GM12801 (cell line): ENCODE measurements around the gene ZNF891.

Experiments used
- TF ChIP-seq, protein P1 (sequence below): IDR thresholded peaks from one replicate; pipeline ENCODE4 v1.5.1; 2011; ENCODE audit warnings: control low read depth; ENCODE audit not compliant: insufficient read length; ENCODE audit errors: extremely low read depth

Gene ZNF891

DNA sequence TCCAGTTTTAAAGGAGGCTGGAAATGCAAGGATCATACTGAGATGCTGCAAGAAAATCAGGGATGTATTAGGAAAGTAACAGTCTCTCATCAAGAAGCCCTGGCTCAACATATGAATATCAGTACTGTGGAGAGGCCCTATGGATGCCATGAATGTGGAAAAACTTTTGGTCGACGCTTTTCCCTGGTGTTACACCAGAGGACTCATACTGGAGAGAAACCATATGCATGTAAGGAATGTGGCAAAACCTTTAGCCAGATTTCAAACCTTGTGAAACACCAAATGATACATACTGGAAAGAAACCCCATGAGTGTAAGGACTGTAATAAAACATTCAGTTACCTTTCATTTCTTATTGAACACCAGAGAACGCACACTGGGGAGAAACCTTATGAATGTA, 24.5 kb downstream of the ZNF891 start:
- TF ChIP-seq, protein P1, sequence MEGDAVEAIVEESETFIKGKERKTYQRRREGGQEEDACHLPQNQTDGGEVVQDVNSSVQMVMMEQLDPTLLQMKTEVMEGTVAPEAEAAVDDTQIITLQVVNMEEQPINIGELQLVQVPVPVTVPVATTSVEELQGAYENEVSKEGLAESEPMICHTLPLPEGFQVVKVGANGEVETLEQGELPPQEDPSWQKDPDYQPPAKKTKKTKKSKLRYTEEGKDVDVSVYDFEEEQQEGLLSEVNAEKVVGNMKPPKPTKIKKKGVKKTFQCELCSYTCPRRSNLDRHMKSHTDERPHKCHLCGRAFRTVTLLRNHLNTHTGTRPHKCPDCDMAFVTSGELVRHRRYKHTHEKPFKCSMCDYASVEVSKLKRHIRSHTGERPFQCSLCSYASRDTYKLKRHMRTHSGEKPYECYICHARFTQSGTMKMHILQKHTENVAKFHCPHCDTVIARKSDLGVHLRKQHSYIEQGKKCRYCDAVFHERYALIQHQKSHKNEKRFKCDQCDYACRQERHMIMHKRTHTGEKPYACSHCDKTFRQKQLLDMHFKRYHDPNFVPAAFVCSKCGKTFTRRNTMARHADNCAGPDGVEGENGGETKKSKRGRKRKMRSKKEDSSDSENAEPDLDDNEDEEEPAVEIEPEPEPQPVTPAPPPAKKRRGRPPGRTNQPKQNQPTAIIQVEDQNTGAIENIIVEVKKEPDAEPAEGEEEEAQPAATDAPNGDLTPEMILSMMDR = no peak

DNA sequence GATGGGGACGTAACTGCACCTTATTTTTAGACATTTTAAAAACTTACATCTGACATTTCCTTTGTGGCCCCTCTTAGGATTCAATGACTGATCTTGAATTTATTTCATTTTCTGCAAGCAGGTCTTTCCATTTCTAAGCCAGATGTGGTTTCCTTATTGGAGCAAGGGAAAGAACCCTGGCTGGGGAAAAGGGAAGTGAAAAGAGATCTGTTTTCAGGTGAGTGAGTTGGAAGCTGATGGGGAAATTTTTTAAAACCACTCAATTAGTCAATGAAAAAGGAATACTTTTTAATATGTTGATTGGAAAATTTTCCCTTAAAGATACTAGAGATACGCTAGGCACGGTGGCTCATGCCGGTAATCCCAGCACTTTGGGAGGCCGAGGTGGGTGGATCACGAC, 46.7 kb downstream of the ZNF891 start:
- TF ChIP-seq, protein P1 = no peak

DNA sequence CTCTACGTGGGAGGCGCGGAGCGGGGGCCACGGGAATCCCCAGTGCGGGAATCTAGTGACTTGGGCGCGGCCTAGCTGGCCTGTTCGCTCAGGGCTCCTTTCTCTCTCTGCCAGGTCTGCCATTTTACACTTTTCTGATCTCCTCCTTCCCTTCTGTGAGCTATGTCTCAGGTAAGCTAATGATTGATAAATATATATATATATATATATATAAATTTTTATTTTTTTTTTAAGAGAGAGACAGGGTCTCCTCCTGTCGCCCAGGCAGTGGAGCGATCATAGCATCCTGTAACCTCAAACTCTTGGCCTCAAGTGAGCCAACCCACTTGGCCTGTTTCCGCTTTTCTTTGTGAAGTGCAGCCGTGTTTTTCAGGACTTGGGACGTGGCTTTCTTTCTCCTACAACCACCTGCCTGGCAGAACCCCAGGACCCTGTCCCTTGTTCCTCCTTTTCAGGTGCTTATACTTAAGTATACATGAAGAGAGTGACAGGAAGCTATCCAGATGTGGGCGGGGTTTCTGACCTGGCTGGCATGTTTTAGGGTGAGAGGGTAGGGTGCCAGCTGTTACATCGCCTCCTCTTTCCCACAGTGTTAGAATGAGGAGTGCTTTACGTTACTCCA, 48.8 kb downstream of the ZNF891 start:
- TF ChIP-seq, protein P1 = no peak

DNA sequence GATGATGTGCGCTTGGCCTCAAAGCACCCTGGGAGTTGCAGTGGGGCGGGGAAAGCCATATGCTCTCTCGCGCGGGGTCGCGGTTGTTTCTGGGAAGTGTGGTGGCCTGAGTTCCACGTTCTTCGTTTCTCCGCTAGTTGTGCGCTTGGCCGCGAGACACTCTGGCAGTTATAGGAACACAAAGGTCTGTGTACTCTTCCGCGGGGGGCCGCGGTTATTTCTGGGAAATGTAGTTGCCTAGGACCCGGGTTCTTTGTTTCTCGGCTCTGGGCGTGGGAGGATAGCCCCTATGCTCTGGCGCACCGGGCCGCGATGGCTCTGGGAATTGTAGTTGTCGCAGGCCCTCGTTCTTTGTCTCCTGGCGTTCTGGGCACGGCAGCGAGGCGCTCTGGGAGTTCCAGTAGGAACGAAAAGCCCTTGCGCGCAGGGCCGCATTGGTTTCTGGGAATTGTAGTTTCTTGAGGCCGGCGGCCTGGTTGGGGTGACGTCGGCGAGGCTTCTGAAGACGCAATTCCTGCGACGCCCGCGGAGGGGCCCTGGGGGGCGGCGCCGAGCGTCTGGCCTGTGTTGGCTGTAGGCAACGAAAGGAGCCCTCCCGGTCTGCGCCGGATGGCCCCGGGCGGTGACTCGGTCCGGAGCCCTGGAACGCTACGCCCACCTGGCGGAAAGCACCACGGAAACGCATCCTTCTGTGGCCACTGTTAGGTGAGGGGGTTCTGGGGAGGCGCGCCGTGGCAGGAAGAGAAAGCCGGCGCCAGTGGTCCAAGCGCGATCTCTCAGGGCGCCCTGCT, 49.5 kb downstream of the ZNF891 start, which contains the start of gene ZNF140:
Gene ZNF140 (plus strand): TSS at position 556 of the 791 bp plus-strand sequence. CDS start 398 bp downstream, outside the sequence.
- TF ChIP-seq, protein P1 = no peak

DNA sequence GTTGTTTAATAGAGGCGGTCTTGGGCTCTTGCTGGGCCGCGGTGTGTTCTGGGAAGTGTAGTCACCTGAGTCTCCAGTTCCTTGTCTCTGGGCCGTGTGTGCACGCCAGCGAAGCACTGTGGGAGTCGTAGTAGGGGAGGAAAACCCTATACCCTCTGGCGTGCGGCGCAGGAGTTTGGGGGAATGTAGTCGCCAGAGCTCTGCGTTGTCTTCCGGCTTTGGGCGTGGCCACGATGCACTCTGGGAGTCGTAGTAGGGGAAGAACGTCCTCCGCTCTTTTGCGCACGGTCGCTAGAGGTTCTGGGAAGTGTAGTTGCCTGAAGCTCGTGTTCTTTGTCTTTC, 50.1 kb downstream of the ZNF891 start:
- TF ChIP-seq, protein P1 = no peak

DNA sequence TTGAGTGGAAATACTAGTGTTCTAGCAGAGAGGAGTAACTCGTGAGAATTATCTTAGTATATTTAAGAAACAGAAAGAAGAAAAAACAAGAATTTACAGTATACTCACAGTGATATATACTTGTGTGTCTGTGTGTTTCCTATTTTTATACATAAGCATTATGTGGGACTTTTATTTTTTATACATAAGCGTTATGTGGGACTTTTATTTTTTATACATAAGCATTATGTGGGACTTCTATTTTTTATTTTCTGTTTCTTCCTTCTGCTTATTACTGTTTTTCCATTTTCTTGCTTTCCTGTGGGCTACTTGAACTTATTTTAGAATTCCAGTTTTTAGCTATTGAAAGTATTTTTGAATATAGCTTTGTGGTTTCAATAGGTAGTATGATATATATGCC, 56.2 kb downstream of the ZNF891 start:
- TF ChIP-seq, protein P1 = no peak

DNA sequence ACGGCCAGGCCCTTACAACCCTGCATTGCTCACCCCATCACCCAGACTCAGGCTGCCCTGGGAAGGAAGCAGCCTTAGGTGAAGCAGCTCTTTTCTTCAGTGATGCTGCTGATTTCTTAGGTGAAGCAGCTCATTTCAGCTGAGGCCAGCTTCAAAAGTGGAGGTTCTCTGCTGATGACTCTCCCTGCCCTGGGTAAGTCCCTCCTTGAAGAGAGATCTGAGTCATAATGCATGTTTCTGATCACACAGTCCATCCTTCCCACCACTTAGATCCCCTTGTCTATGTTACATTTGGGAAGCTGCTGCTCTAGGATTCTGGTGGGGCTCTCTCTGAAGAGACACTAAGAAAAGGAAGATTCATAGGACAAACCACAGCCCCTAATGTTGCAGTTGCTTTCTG, 66.5 kb downstream of the ZNF891 start:
- TF ChIP-seq, protein P1 = no peak
